IPS-18a (cell line): ENCODE results near the gene PTPRT.

Experiments used
- H3K27ac ChIP-seq: one replicate; pipeline ENCODE4 v1.5.1; 2013; ENCODE audit warnings: low read length
- H3K27me3 ChIP-seq: one replicate; pipeline ENCODE4 v1.6.1; 2013; ENCODE audit warnings: mild to moderate bottlenecking, low read length; ENCODE audit not compliant: control insufficient read depth, insufficient read depth
- H3K36me3 ChIP-seq: one replicate; pipeline ENCODE4 v1.6.1; 2013; ENCODE audit warnings: low read depth, low read length; ENCODE audit not compliant: control insufficient read depth
- H3K4me1 ChIP-seq: one replicate; pipeline ENCODE4 v1.6.1; 2013; ENCODE audit warnings: low read depth, low read length; ENCODE audit not compliant: control insufficient read depth
- H3K4me3 ChIP-seq: one replicate; pipeline ENCODE4 v1.5.1; 2013; ENCODE audit warnings: low read length
- H3K9ac ChIP-seq: one replicate; pipeline ENCODE4 v1.6.1; 2013; ENCODE audit warnings: mild to moderate bottlenecking, low read length, moderate library complexity
- H3K9me3 ChIP-seq: one replicate; pipeline ENCODE4 v1.6.1; 2013; ENCODE audit warnings: low read depth, low read length; ENCODE audit not compliant: control insufficient read depth

PTPRT gene

DNA sequence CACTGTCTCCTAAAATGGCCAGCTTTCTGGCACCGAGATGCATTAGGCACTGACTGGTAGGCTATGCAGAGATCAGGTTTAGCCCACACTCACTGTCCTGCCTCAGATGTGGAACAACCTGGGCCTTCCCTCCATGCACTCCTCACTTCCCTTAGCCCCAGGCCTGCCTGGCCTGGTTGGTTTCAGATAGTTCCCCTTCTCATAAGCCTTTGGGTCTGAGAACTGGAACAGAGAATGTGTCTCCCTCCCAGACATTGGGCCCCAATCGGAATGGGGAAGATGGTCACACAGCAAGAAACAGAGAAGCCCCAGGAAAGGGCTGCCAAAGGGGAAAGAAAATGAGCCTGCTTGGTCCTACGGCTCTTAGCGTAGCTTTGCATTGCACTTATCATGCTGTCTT lies 809.4 kb downstream of the PTPRT start:
- H3K4me1 ChIP-seq: no peaks in the 10 kb centered on the region
- no peak overlapping the region for H3K4me3 ChIP-seq
- H3K9ac ChIP-seq: no peak overlapping the region
- no peaks in the 10 kb centered on the region for H3K36me3 ChIP-seq
- H3K27me3 ChIP-seq: no peaks in the 10 kb centered on the region
- H3K9me3 ChIP-seq: no peaks in the 10 kb centered on the region
- H3K27ac ChIP-seq: no peak overlapping the region

DNA sequence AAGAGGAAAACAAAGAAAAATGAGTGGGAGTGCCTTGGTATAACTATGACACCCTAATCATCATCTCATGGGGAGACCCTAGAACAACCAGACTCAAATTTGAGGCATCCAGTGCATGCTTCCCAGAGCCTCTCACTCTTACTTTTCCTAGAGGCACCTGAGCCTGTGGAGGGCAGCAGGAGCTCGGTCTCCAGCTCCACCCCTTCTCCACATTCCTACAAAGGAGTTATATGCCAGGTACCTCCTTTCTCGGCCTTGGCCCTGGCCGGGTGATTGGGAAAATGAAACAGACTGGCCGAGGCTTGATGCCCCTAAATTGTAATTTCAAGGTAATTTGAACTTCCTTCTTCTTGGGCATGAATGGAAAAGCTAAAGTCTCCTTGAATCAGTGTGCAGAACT lies 810.3 kb downstream of the PTPRT start:
- no peaks in the 10 kb centered on the region for H3K9me3 ChIP-seq

DNA sequence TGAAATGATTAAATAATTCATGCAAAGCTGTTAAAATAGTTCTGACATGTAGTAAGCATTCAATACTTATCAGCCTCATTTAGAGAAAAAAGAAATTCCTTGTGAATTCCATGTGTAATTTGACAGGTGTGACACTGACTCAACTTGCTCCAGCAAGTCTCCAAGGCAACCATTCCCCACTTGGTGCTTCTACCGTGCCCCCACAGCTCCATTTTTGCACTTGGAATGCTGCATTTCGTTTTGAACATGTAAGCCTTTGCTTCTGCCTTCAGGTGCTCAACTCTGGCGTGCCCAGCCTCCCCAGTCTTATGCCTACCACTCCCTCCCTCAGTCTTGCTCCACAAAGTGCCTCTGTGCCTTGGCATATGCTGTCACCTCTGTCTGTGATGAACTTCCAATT lies 810.9 kb downstream of the PTPRT start:
- Histone ChIP-seq H3K9me3 (no peaks in the 10 kb centered on the region), H3K36me3 (no peaks in the 10 kb centered on the region), H3K4me1 (no peaks in the 10 kb centered on the region), H3K9ac (no peak overlapping the region), H3K27ac (no peak overlapping the region), H3K4me3 (no peak overlapping the region), H3K27me3 (no peaks in the 10 kb centered on the region)

More for the DNA sequence above, 810.3 kb downstream of the PTPRT start:
- Histone ChIP-seq H3K27ac (no peak overlapping the region), H3K27me3 (no peaks in the 10 kb centered on the region), H3K36me3 (no peaks in the 10 kb centered on the region), H3K4me3 (no peak overlapping the region), H3K9ac (no peak overlapping the region), H3K4me1 (no peaks in the 10 kb centered on the region)

DNA sequence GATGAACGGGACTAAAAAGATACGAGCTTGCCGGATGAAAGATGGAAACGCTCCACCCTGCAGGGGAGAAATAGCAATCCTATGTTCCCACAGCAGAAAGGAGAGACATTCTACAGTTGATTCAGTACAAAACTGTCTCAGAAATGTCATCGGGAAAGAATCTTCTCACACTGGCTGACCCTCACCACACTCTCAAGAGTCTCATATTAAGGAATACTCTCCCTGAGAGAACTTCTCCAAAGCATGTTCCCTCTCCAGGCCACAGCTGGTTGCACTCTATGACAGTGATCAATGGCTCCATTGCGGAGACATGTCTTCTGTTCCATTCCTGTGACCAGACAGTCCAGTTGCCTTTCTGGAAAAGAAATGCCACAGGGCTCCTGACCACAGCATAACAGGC lies 813.6 kb downstream of the PTPRT start:
- no peak overlapping the region for H3K27ac ChIP-seq
- no peaks in the 10 kb centered on the region for H3K9me3 ChIP-seq
- no peaks in the 10 kb centered on the region for H3K36me3 ChIP-seq
- H3K9ac ChIP-seq: no peak overlapping the region
- no peaks in the 10 kb centered on the region for H3K27me3 ChIP-seq
- no peaks in the 10 kb centered on the region for H3K4me1 ChIP-seq
- no peak overlapping the region for H3K4me3 ChIP-seq

DNA sequence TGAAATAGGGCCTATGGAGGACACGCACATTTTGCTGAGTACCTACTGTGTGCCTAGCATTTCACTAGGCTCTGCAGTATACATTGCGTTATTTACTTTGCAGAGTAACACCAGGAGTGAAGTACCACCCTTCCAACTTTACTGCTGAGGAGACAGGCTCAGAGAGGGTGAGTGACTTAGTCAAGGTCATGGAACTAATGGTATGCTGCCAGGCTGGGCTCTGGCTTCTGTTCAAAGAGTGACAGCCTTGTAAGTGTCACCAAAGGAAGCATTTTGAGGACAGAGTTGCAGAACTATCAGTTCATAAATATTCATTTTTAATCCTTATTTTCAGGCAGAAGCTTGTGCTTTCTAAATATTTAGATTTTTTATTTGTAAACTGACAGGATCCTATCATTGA lies 816.7 kb downstream of the PTPRT start:
- H3K9ac ChIP-seq: no peak overlapping the region
- H3K4me1 ChIP-seq: no peaks in the 10 kb centered on the region
- H3K27me3 ChIP-seq: no peaks in the 10 kb centered on the region
- no peaks in the 10 kb centered on the region for H3K36me3 ChIP-seq
- no peak overlapping the region for H3K4me3 ChIP-seq
- H3K9me3 ChIP-seq: no peaks in the 10 kb centered on the region
- no peak overlapping the region for H3K27ac ChIP-seq

DNA sequence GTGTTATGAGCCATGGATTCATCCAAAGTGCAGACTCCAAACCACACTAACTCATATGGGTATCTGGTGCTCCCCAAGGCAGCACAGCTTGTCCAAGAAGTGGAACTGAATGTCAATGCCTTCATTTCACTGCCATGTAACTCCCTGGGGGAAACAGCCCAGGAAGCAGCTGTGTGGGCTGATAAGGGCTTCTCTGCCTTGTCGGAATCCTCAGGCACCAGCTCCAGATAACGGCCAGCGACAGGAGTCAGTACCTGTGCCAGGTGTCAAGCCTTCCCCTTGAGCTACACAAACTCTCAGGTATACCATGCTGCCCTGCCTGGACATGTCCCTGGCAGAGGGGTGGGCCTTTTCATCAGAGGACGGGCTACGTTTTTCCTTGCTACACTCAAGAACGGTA lies 819.6 kb downstream of the PTPRT start:
- Histone ChIP-seq H3K9ac (no peak overlapping the region), H3K27me3 (no peaks in the 10 kb centered on the region), H3K9me3 (no peaks in the 10 kb centered on the region), H3K27ac (no peak overlapping the region), H3K36me3 (no peaks in the 10 kb centered on the region), H3K4me1 (no peaks in the 10 kb centered on the region), H3K4me3 (no peak overlapping the region)

DNA sequence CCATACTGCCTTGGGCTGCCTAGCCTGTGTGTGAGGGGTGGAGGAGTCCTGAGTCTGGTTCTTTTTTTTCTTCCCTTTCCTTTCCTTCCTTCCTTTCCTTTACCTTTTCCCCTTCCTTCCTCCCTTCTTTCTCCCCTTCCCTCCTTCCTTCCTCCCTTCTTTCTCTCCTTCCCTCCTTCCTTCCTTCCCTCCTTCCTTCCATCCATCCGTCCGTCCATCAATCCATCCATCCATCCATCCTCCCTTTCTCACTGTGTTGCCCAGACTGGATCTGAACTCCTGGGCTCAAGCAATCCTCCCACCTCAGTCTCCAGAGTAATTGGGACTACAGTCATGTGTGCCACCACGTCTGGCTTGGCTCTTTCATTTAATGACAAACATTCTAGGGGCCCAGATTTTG lies 820.8 kb downstream of the PTPRT start:
- H3K36me3 ChIP-seq: no peaks in the 10 kb centered on the region
- no peak overlapping the region for H3K4me3 ChIP-seq
- no peaks in the 10 kb centered on the region for H3K9me3 ChIP-seq
- no peaks in the 10 kb centered on the region for H3K27me3 ChIP-seq
- H3K9ac ChIP-seq: no peak overlapping the region
- H3K27ac ChIP-seq: no peak overlapping the region
- no peaks in the 10 kb centered on the region for H3K4me1 ChIP-seq

DNA sequence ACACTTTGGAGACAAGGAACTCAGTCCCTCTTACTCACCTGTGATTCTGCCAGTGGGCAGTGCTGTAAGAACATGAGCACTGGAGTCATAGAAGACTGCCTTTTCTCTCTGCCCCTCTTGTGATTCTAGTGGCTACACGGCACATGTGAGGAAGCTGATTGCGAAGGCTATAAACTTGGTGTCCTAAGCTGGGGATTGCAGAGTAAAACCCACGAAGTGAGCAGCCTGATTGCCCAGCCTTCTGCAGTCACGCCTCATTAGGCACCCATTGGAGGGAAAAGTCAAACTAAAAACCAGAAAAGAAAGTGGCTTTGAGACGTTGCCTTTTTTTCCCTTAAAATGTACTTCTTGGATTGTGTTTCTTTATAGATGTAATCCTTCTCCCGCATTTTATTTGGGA lies 823.1 kb downstream of the PTPRT start:
- no peak overlapping the region for H3K4me3 ChIP-seq
- no peak overlapping the region for H3K9ac ChIP-seq
- no peaks in the 10 kb centered on the region for H3K27me3 ChIP-seq
- H3K9me3 ChIP-seq: no peaks in the 10 kb centered on the region
- no peak overlapping the region for H3K27ac ChIP-seq
- H3K4me1 ChIP-seq: no peaks in the 10 kb centered on the region
- H3K36me3 ChIP-seq: no peaks in the 10 kb centered on the region

DNA sequence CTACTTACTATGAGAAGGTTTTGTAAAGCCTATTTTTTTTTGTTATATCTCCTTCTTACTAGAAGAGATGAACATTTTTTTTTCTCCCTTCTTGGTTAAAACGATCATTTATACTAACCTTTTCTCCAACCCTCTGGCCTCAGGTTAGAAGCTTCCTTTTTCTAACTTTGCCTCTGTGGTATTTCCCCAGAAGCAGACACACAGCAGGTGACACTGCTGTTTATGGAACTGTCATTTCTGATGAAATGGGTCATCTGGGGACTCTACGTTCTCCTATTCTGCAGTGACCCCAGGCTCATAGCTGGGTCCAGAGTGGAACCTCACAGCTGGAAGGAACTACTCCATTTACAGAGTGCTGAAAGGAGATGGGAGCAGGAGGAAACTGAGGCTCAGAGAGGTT lies 825.3 kb downstream of the PTPRT start:
- H3K9me3 ChIP-seq: no peaks in the 10 kb centered on the region
- no peak overlapping the region for H3K4me3 ChIP-seq
- no peaks in the 10 kb centered on the region for H3K36me3 ChIP-seq
- H3K27ac ChIP-seq: no peak overlapping the region
- H3K4me1 ChIP-seq: no peaks in the 10 kb centered on the region
- H3K27me3 ChIP-seq: no peaks in the 10 kb centered on the region
- H3K9ac ChIP-seq: no peak overlapping the region

DNA sequence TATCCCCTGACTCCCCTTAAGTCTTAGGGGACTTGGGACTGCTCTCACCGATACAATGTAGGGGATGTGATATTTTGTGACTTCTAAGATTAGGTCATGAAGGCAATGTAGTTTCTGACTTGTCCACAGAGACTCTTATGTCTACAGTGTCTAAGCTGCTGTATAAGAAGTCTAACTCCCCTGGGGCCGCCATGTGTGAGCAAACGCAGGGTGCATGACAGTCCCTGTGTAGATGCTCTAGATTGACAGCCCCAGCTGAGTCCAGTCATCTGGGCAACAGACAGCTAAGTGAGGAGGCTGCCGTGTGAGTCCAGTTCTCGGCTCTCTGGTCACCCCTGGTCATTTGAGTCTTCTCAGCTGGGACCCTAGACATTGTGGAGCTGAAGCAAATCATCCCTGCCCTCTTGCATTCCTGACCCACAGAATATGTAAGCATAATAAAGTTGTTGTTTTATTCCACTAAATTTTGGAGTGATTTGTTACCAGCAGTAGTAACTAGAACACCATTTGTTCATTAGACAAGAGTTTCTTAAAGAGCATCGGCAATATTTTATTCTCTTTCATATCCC lies 828.2 kb downstream of the PTPRT start:
- H3K4me3 ChIP-seq: no peak overlapping the region
- H3K4me1 ChIP-seq: no peaks in the 10 kb centered on the region
- H3K9me3 ChIP-seq: no peaks in the 10 kb centered on the region
- no peaks in the 10 kb centered on the region for H3K36me3 ChIP-seq
- no peak overlapping the region for H3K9ac ChIP-seq
- H3K27me3 ChIP-seq: no peaks in the 10 kb centered on the region
- H3K27ac ChIP-seq: no peak overlapping the region

DNA sequence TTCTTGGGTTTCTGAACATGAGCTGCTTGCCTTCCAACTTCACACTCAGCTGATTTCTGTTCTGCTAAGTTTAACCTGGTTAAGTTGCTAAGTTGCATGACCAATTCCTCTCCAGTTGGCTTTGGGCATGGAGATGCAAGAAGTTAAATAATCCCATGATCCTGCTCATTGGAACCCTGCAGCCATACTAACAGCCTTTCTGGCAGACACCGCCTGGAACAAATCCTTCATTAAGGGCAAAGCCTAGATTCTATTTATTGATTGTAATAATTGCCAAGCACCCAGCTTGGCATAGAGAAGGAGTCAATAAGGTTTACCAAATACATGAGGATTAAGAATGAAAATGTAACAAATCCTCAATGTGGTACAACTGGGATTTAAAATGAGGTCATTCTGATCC lies 829.1 kb downstream of the PTPRT start:
- H3K9me3 ChIP-seq: no peaks in the 10 kb centered on the region
- no peak overlapping the region for H3K4me3 ChIP-seq
- H3K36me3 ChIP-seq: no peaks in the 10 kb centered on the region
- H3K27me3 ChIP-seq: no peaks in the 10 kb centered on the region
- no peaks in the 10 kb centered on the region for H3K4me1 ChIP-seq
- H3K9ac ChIP-seq: no peak overlapping the region
- H3K27ac ChIP-seq: no peak overlapping the region

DNA sequence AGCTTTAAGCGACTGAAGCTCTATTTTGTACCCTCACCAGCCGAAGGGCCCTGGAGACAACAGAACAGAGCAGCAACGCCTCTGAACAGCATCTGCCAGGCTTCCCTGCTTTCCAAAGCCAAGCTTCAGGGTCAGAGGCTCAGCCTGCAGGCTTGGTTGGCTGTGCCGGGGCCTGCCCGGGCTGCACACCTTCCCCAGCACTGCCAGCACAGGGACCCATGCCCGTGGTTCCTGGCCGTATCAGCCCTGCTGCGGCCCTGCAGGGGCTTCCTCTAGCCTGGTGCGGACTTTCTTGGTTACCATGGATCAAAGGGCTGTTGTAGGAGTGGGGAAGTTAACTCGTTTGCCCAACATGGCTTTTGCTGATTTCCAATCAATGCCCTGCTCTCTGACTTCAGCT lies 830.1 kb downstream of the PTPRT start:
- Histone ChIP-seq H3K36me3 (no peaks in the 10 kb centered on the region), H3K27me3 (no peaks in the 10 kb centered on the region), H3K27ac (no peak overlapping the region), H3K9me3 (no peaks in the 10 kb centered on the region), H3K9ac (no peak overlapping the region), H3K4me3 (no peak overlapping the region), H3K4me1 (no peaks in the 10 kb centered on the region)
